WTC11 (cell line): ENCODE measurements around the gene RPL36. TPM values are rescaled to one million over a fixed set of nuclear protein-coding genes. Genes with fewer than 3 reads are reported as not detected.

Experiments
- ATAC-seq: fragments of 200-7000 bp; cut with Tn5 transposase; 2 replicates; pipeline ENCODE4 v1.10.0; 2021; ENCODE audit warnings: mild to moderate bottlenecking, moderate library complexity
- CTCF ChIA-PET: fragments of 300-600 bp; sonication (Branson Sonifier 250); formaldehyde crosslinking; loops from one replicate; lab custom pipeline; 2021; ENCODE audit warnings: antibody characterized with exemption; lab: Charles Lee
- POLR2A ChIA-PET: fragments of 350-600 bp; sonication (Branson Sonifier 250); formaldehyde crosslinking; loops from one replicate; lab custom pipeline; 2021; ENCODE audit warnings: antibody characterized with exemption; lab: Charles Lee
- DNase-seq: peaks from one replicate; pipeline ENCODE4 v3.0.0; 2021; ENCODE audit warnings: low spot score
- H3K27ac Mint-ChIP-seq: 2 replicates; pipeline ENCODE4 v1.8.0; 2021; ENCODE audit warnings: mixed read lengths
- H3K27me3 Mint-ChIP-seq: 2 replicates; pipeline ENCODE4 v1.8.0; 2021; ENCODE audit warnings: low read depth, mild to moderate bottlenecking, moderate library complexity, mixed read lengths
- H3K36me3 Mint-ChIP-seq: 2 replicates; pipeline ENCODE4 v1.8.0; 2021; ENCODE audit warnings: mixed read lengths
- H3K4me1 Mint-ChIP-seq: 2 replicates; pipeline ENCODE4 v1.8.0; 2022; ENCODE audit warnings: mixed read lengths
- H3K4me3 Mint-ChIP-seq: 2 replicates; pipeline ENCODE4 v1.8.0; 2021; ENCODE audit warnings: mild to moderate bottlenecking, moderate library complexity, mixed read lengths
- H3K9me3 Mint-ChIP-seq: 2 replicates; pipeline ENCODE4 v1.8.0; 2021; ENCODE audit warnings: mixed read lengths
- AR ChIP-seq: fragments of 250-450 bp; sonication (Bioruptor Pico); IDR thresholded peaks from 2 replicates; pipeline ENCODE4 v1.9.0; 2021; ENCODE audit warnings: mild to moderate bottlenecking
- ATF2 ChIP-seq: sonication (generic); formaldehyde crosslinking; IDR thresholded peaks from 2 replicates; pipeline ENCODE4 v1.8.1; 2022; ENCODE audit warnings: low read depth, missing genetic modification reagents, borderline replicate concordance
- E2F5 ChIP-seq: sonication (generic); formaldehyde crosslinking; IDR thresholded peaks from 2 replicates; pipeline ENCODE4 v1.8.1; 2022; ENCODE audit warnings: mild to moderate bottlenecking, moderate library complexity, missing genetic modification reagents
- ETV6 ChIP-seq: sonication (generic); formaldehyde crosslinking; IDR thresholded peaks from 2 replicates; pipeline ENCODE4 v1.8.1; 2022; ENCODE audit warnings: mild to moderate bottlenecking, missing genetic modification reagents
- FOXP4 ChIP-seq: sonication (generic); formaldehyde crosslinking; IDR thresholded peaks from 2 replicates; pipeline ENCODE4 v1.8.0; 2022; ENCODE audit warnings: mild to moderate bottlenecking, missing genetic modification reagents
- GABPB1 ChIP-seq: sonication (generic); formaldehyde crosslinking; IDR thresholded peaks from 2 replicates; pipeline ENCODE4 v1.8.1; 2023; ENCODE audit warnings: mild to moderate bottlenecking, missing genetic modification reagents
- GTF2I ChIP-seq: fragments of 250-450 bp; sonication (Bioruptor Pico); conservative IDR thresholded peaks from 2 replicates; pipeline ENCODE4 v1.4.0; 2021; ENCODE audit warnings: mild to moderate bottlenecking
- NFATC4 ChIP-seq: fragments of 250-450 bp; sonication (Bioruptor Pico); IDR thresholded peaks from 2 replicates; pipeline ENCODE4 v1.9.0; 2021; ENCODE audit warnings: mild to moderate bottlenecking
- NFYB ChIP-seq: sonication (generic); formaldehyde crosslinking; conservative IDR thresholded peaks from 2 replicates; pipeline ENCODE4 v1.8.0; 2022; ENCODE audit warnings: low read depth, missing genetic modification reagents
- SMAD4 ChIP-seq: sonication (generic); formaldehyde crosslinking; IDR thresholded peaks from 2 replicates; pipeline ENCODE4 v1.8.0; 2022; ENCODE audit warnings: mild to moderate bottlenecking, missing genetic modification reagents
- TCF7 ChIP-seq: sonication (generic); formaldehyde crosslinking; IDR thresholded peaks from 2 replicates; pipeline ENCODE4 v1.8.0; 2022; ENCODE audit warnings: mild to moderate bottlenecking, low read depth, missing genetic modification reagents, moderate library complexity
- TEAD1 ChIP-seq: sonication (generic); formaldehyde crosslinking; IDR thresholded peaks from 2 replicates; pipeline ENCODE4 v1.8.0; 2022; ENCODE audit warnings: mild to moderate bottlenecking, missing genetic modification reagents
- ZNF219 ChIP-seq: sonication (generic); formaldehyde crosslinking; IDR thresholded peaks from 2 replicates; pipeline ENCODE4 v1.8.0; 2023; ENCODE audit warnings: missing genetic modification reagents, mild to moderate bottlenecking, borderline replicate concordance
- ZNF263 ChIP-seq: sonication (generic); formaldehyde crosslinking; IDR thresholded peaks from 2 replicates; pipeline ENCODE4 v1.8.1; 2022; ENCODE audit warnings: low read depth, mild to moderate bottlenecking, moderate library complexity, missing genetic modification reagents
- total RNA-seq: library from RNA; stranded (reverse); gene quantifications from 3 replicates; pipeline ENCODE4 v1.2.3, GENCODE V29; 2021
- TF ChIP-seq, protein P1 (sequence below): sonication (generic); formaldehyde crosslinking; IDR thresholded peaks from 2 replicates; pipeline ENCODE4 v1.8.1; 2022; ENCODE audit warnings: missing genetic modification reagents, borderline replicate concordance
- TF ChIP-seq, protein P2 (sequence below): sonication (generic); formaldehyde crosslinking; IDR thresholded peaks from 2 replicates; pipeline ENCODE4 v1.8.1; 2023; ENCODE audit warnings: mild to moderate bottlenecking, missing genetic modification reagents

Gene RPL36
- total RNA-seq, 1 experiment from 2014 or later = 1,080 TPM

- TF ChIP-seq, protein P1, sequence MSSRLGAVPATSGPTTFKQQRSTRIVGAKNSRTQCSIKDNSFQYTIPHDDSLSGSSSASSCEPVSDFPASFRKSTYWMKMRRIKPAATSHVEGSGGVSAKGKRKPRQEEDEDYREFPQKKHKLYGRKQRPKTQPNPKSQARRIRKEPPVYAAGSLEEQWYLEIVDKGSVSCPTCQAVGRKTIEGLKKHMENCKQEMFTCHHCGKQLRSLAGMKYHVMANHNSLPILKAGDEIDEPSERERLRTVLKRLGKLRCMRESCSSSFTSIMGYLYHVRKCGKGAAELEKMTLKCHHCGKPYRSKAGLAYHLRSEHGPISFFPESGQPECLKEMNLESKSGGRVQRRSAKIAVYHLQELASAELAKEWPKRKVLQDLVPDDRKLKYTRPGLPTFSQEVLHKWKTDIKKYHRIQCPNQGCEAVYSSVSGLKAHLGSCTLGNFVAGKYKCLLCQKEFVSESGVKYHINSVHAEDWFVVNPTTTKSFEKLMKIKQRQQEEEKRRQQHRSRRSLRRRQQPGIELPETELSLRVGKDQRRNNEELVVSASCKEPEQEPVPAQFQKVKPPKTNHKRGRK (CRISPR knock-in tag) = no peak
- TF ChIP-seq, protein P2, sequence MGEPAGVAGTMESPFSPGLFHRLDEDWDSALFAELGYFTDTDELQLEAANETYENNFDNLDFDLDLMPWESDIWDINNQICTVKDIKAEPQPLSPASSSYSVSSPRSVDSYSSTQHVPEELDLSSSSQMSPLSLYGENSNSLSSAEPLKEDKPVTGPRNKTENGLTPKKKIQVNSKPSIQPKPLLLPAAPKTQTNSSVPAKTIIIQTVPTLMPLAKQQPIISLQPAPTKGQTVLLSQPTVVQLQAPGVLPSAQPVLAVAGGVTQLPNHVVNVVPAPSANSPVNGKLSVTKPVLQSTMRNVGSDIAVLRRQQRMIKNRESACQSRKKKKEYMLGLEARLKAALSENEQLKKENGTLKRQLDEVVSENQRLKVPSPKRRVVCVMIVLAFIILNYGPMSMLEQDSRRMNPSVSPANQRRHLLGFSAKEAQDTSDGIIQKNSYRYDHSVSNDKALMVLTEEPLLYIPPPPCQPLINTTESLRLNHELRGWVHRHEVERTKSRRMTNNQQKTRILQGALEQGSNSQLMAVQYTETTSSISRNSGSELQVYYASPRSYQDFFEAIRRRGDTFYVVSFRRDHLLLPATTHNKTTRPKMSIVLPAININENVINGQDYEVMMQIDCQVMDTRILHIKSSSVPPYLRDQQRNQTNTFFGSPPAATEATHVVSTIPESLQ = no peak
- TF ChIP-seq, all 79 proteins: peak for 0
Observed at GRCh38 chr19:5644037-5644436, 46.1 kb upstream of the RPL36 start (continued).

GRCh38 chr19:5645409-5645808 is 44.7 kb upstream of the RPL36 start:
- Mint-ChIP-seq H3K36me3 (peaks cover 85% of the 10 kb centered on the region), H3K9me3 (no peaks in the 10 kb centered on the region), H3K4me1 (peaks cover 3% of the 10 kb centered on the region; the same call in 1 of the 2 replicates), H3K27me3 (no peaks in the 10 kb centered on the region), H3K4me3 (no peak overlapping the region), H3K27ac (no peak overlapping the region)
- POLR2A ChIA-PET = no interaction called here
- no peak for TF ChIP-seq ZNF219 (CRISPR knock-in tag)
- no peak for TF ChIP-seq TCF7
- no peak for TF ChIP-seq NFATC4
- no peak for TF ChIP-seq ZNF263 (CRISPR knock-in tag)
- no peak for TF ChIP-seq ATF2 (CRISPR knock-in tag)
- TF ChIP-seq ETV6 (CRISPR knock-in tag) = no peak
- TF ChIP-seq NFYB = no peak
- no peak for TF ChIP-seq E2F5
- TF ChIP-seq AR (CRISPR knock-in tag) = no peak
- TF ChIP-seq SMAD4 (CRISPR knock-in tag) = no peak
- no peak for TF ChIP-seq GTF2I (CRISPR knock-in tag)
- TF ChIP-seq FOXP4 (CRISPR knock-in tag) = no peak
- TF ChIP-seq, protein P1 (CRISPR knock-in tag) = no peak
- no peak for TF ChIP-seq TEAD1
- TF ChIP-seq GABPB1 (CRISPR knock-in tag) = no peak
- ATAC-seq = no peak
- no peak for DNase-seq
- CTCF ChIA-PET = interaction anchor here (0.9 kb wide), 1 partner anchor 42 kb away, joined by 3 read pairs; no protein-coding TSS in a partner anchor
